Measurements from ENCODE around the gene SELENOI.

DNA sequence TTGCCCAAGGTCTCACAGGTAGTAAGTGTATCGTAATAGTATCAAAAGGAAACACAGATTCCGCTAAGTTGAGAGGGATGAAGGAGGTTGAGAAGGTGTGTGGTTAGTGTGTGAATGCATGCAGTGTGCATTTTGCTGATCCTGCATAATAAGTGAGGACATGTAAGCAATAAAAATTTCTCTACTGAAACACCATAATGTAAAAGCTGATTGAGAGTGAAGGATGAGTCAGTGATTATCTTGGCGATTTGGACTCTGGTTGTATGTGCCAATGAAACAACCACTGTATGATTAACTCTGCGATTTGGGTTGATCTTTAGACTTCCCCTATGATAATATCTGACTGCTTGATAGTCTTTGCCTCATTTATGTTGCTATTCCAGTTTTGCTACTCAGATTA is 17.4 kb downstream of the SELENOI start:
- TF ChIP-seq, protein P1, sequence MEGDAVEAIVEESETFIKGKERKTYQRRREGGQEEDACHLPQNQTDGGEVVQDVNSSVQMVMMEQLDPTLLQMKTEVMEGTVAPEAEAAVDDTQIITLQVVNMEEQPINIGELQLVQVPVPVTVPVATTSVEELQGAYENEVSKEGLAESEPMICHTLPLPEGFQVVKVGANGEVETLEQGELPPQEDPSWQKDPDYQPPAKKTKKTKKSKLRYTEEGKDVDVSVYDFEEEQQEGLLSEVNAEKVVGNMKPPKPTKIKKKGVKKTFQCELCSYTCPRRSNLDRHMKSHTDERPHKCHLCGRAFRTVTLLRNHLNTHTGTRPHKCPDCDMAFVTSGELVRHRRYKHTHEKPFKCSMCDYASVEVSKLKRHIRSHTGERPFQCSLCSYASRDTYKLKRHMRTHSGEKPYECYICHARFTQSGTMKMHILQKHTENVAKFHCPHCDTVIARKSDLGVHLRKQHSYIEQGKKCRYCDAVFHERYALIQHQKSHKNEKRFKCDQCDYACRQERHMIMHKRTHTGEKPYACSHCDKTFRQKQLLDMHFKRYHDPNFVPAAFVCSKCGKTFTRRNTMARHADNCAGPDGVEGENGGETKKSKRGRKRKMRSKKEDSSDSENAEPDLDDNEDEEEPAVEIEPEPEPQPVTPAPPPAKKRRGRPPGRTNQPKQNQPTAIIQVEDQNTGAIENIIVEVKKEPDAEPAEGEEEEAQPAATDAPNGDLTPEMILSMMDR (IDR thresholded peaks at IDR 0.05; ENCODE audit: low read depth, low read length, poor library complexity, severe bottlenecking): no peak
- TF ChIP-seq EZH2phosphoT487 (IDR thresholded peaks at IDR 0.05; ENCODE audit: borderline replicate concordance, low read length): no peak

All from DOHH2 (cell line).